HG03175 (cell line): ENCODE data around the gene TBC1D1.

Experiments
- ATAC-seq: cut with Tn5 transposase; IDR thresholded peaks from one replicate; pipeline ENCODE4 v1.9.1; 2021; ENCODE audit warnings: mild to moderate bottlenecking, moderate library complexity; ENCODE audit not compliant: unreplicated experiment

TBC1D1 gene

DNA sequence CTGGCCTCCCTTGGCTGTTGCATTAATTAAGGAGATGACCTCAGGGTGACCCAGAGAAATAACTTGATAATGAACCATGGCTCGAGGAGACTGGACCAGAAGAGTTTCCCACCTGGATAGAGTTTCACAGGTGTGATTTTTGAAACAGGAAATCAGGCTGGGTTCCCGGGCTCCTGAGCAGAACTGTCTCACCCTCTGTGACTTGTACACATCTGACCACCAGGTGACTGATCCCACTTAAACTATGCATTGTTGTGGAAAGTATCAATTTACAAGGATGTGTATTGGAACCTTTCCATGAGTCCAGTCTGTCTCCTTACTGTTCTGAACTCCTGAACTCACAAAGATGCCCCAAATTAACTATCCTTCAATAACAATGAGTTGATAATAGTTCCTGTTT lies 289.6 kb downstream of the TBC1D1 start:
- no peak for ATAC-seq

DNA sequence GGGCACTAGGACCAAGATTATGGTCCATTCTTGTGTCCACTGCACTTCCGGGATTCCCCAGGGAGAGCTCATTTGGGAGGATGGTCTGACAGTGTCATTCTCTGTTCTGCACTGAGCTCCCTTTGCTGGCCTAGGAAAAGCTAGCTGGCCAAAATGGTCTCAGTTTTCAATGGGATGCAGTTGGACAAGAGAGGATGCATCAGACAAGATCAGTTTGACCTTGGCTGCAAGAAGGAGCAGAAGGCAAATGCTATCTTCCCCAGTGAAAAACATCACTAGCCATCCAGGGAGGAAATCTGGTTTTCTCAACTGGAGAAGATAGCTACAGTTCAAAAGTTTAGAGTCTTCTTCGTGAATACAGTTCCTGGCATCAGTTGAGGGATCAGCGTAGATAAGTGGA lies 290.4 kb downstream of the TBC1D1 start:
- ATAC-seq = no peak

DNA sequence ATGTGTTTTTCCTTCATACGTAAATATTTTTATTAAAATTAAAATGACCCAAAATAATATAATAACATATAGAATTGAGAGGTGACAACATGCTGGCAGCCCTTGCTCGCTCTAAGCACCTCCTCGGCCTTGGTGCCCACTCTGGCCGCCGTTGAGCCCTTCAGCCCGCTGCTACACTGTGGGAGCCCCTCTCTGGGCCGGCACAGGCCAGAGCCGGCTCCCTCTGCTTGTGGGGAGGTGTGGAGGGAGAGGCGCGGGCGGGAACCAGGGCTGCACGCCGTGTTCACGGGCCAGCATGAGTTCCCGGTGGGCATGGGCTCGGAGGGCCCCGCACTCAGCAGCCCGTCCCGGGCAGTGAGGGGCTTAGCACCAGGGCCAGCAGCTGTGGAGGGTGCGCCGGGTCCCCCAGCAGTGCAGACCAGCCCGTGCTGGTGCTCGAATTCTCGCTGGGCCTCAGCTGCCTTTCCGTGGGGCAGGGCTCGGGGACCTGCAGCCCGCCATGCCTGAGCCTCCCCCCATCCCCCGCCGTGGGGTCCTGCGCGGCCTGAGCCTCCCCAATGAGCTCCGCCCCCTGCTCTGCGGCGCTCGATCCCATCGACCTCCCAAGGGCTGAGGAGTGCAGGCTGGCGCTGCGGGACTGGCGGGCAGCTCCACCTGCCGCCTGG lies 291.6 kb downstream of the TBC1D1 start:
- ATAC-seq = no peak

DNA sequence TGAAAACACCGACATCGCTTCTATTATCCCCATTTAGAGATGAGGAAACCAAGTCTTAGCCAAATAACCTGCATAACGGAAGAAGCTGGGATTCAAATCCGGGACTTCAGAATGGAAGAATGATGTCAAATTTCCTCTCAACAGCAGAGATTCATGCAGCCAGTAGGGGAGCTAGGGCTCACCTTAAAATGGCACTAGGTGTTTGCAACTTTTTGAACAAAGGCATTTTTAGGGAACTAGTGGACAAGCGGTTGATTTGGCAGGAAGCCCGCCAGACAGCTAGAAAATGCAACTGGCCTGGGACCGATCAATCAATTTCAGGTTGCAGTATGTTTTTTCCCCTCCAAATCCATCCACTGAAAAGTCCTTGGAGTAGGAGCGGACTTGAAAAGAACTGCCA lies 293.5 kb downstream of the TBC1D1 start:
- ATAC-seq = no peak

DNA sequence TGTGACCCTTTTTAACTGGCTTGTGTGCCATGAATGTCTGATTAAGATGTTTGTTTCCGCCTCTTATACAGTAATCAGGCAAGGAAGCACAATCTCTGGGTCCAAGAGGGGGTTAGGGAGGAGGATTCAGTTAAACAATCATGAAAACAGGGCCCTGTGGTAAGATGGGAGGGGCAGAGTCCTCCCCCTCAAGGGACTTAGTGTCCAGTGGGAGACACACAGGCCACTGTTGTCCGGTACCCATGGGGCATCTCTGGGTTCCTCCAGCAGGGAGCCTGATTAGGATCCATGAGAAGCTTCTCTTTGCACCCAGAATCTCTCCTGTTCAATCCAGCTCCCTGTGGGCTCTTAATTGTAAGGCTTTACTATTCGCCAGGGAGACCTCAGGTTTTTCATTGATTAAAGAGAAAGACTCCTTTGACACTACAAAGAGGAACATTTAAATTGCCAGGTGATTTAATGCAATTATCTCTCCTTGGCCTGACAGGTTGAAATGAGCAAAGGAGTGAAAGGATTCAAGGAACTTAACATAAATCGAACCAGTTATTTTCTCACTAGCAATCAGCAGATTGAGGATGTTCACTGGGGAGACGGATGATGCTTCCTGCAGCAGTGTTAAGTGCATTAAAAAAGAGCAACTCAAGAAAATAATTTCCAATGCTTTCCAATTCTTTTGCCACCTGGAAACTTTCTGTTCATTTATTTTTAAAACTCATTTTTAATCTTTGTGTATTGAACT lies 294.7 kb downstream of the TBC1D1 start:
- no peak for ATAC-seq

DNA sequence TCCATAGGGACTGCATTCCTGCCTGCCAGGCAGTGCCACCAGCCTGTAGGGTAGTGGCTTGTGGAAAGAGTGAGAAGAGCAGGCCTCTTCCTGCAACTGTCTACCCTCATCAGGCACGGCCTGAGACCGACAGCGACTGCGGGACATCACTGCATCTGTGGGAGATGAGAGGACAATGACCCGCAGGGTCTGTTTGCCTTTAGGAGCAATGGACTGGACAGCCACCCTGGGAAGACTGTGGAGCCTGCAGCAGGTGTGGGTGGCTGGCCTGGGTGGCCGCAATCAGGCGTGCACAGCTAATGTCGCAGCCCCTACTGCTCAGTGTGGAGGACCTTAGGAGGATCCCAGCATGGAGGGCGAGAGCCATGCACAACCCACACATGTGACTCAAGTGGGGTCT lies 297.3 kb downstream of the TBC1D1 start:
- no peak for ATAC-seq

DNA sequence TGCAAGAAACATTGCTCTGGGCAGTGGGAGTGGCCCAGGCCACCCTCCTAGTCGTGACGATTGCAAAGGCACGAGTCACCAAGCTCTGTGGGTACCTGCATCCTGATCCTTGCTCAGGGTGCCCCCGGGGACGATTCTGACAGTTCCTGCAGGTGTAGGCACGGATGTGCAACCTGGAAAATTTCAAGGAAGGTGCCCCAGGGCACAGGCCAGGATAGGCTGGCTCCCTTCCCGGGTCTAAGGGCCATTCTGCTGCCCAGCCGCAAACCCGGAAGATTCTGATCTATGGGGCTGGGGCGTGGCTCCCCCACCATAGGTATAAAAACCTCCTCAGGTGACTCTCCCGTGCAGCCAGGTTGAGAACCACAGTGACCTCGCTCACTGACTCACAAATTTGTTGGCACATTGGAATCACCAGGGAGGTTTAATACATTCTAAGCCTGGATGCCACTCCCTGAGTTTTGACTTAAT lies 297.8 kb downstream of the TBC1D1 start:
- no peak for ATAC-seq
